DMS114 treated with DMSO at 0.1 percent for 48 hours (cell line): ENCODE results near the gene TOB1.

ENCODE experiments used
- DNase-seq: peaks from one replicate; lab custom pipeline; 2025; ENCODE audit not compliant: unreplicated experiment; lab: John Stamatoyannopoulos, UW

Gene TOB1, protein sequence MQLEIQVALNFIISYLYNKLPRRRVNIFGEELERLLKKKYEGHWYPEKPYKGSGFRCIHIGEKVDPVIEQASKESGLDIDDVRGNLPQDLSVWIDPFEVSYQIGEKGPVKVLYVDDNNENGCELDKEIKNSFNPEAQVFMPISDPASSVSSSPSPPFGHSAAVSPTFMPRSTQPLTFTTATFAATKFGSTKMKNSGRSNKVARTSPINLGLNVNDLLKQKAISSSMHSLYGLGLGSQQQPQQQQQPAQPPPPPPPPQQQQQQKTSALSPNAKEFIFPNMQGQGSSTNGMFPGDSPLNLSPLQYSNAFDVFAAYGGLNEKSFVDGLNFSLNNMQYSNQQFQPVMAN

DNA sequence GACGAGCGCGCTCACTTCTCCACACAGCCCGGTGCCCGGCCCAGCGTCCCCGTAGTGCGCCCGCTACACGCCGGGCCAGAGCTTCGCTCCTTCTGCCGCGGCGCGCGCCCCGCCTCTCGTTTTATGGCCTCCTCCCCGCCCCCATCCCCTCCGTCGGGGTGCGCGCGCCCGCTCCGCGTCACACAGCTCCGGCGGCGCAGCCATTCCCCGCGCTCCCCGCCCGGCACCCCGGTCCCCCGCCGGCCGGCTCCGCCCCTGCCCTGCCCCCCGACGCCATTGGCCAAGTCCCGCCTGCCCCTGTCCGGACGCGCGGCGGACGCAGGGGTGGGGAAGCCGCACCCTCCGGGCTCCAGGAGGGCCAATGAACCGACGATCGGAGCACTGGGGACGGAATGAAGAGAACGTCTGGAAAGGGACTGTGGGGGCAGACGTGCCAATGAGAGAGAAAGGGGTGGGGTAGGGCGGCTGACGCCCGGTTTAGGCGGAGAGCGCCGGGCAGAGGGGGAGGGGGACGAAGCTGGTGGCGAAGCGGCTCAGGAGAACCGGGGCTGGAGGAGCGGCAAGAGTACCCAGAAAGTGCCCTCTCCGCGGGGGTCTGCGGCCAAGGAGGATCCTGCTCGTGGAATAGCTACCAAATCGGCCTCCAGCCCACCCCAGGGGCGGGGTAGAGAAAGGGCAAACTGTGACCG, at the start of gene TOB1:
Gene TOB1 (minus strand): TSS at position 94 of the 689 bp plus-strand sequence. CDS start 2,337 bp downstream, outside the sequence.
- DNase-seq, result peak; percentile 91

DNA sequence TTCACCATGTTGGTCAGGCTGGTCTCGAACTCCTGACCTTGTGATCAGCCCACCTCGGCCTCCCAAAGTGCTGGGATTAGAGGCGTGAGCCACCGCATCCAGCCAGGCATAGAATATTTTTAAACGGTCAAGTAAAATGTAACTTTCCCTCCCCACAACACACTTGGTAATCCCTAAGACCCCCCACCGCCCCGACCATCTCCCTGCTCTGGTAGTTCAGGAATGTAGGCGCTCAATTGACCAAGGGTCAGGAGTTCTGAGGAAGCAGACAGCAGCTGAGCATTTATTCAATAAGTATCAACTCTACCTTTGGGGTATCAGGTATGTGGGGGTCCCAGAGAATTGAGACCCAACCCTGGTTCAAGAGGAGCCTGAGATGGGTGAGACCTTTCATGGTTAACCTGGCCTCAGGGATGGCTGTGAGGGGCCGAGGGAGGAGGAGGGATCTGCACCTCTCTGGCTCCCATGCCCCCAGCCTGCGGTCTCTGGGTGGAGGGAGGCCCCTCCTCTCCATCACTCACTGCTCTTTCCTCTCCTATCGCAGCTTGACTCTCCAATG, 48.4 kb upstream of the TOB1 start:
- DNase-seq, result no peak

DNA sequence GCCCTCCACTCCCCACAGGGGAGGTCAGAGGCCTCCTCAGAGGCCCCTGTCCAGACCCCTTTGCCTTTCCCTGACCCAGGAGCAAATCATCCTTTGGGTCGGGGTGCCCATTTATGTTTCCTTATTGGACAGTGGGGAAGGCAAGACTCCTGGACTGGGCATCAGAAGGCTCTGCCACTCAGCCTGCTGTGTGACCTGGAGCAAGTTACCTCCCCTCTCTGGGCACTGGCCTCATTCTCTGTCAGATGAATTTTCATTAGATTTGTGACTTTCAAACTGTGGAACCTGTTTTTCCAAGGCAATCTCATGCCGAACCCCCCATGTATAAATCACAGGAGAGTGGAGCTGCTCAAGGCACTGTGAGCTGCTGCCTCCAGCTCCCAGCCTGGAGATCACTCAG, 47.0 kb upstream of the TOB1 start:
- DNase-seq, result no peak

DNA sequence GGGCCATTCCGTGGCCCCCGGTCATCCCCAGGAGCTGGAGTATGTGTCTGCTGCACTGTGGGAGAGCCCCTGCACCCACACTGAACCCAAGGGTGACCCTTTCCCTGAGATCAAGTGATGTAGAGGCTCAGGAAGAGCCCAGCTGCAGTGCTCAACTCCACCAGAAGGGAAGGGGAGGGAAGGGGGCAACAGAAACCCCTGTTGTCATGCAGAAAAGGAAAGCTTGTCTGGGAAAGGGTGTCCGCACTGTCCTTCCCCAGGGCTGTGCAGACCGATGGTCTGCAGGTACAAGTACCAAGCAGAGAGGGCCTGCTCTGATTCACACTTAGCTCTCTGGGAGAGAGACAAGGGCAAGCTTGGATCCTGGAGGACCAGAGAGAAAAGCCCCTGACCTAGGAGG, 45.7 kb upstream of the TOB1 start:
- DNase-seq, result no peak

DNA sequence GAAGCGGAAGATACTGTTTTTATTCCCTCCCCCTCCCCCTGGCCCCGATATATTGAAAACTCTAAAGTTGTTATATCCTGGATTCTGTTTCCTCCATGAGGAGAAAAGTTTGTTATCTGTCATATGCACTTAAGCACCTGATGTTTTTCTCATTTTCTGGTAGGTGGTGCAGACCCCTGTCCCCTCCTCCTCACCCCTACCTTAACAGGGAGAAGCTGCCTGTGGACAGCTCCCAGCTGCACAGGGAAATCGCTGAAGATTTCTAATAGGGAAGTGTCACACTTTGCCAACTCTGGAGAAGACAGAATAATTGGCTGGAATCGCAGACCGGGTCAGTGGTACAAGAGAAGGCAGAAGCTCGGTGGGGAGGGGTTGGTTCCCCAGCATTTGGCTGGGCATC, 45.3 kb upstream of the TOB1 start:
- no peak for DNase-seq

DNA sequence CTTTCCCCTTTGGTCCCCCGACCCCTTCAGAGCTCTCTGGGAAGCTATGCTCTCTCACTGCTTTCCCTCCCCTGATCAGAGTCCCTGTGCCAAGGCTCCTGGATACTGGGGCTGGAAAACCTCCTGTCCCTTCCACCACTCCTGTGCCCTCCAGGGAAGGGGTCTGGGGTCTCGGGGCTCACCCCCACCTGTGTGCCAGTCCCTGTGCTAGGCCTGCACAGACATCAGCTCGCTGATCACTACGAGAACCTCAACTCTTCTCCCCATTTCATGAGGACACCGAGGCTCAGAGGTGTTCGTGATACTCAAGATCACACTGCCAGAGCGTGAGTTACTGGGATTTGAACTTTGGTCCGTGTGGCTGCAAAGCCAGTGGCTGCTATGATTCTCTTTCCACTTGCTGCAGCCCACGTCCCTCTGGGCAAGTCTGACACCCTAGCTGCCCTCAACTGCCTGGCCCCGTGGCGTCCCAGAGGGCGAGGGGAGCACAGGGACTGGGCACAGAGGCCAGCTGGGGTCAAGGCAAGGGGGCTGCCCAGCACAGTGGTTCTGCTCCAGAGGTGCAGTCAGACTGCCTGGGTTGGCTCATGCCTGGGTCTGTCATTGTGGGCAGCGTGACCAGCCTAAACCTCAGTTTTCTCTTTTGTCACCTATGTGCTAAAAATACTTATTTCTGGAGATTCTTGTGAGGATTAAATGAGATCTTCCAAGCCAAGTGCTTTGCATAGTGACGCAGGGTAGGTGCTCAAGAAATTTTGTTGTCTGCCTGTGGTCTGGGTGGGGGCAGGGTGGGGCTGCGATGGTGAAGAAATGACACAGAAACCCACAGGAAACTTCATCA, 43.8 kb upstream of the TOB1 start:
- no peak for DNase-seq

DNA sequence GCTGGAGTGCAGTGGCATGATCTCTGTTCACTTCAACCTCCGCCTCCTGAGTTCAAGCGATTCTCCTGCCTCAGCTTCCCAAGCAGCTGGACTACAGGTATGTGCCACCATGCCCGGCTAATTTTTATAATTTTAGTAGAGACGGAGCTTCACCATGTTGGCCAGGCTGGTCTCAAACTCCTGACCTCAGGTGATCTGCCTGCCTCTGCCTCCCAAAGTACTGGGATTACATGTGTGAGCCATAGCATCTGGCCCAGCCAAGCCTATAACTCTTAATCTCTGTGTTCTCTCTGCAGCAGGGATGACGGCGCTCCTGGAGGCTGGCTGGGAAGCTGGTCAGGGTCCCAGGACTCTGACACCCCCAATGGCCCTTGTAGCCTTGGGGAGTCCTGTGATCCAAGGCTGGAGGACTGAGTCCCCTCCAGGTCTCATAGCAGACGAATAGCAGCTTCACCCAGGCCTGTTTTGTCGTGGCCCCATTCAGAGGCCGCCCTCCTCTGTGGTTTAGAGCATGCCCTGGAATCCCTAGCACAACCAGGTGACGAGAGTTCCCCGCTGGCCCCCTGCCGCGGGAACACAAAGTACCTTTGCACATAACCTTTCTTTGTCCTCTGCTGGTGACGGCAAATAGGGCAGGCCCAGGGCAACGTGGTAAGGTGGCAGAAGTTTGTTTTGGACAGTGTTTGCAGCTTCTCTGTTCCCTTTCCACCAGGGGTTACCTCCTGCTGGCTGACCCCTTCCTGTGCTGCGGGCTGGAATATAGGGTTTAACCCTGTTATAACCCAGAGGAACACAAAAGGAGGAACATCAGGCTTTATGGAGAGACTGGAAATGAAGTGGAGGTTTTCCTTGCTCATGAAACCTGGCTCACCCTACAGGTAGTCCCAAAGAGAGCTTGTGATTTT, 43.0 kb upstream of the TOB1 start:
- DNase-seq, result no peak

DNA sequence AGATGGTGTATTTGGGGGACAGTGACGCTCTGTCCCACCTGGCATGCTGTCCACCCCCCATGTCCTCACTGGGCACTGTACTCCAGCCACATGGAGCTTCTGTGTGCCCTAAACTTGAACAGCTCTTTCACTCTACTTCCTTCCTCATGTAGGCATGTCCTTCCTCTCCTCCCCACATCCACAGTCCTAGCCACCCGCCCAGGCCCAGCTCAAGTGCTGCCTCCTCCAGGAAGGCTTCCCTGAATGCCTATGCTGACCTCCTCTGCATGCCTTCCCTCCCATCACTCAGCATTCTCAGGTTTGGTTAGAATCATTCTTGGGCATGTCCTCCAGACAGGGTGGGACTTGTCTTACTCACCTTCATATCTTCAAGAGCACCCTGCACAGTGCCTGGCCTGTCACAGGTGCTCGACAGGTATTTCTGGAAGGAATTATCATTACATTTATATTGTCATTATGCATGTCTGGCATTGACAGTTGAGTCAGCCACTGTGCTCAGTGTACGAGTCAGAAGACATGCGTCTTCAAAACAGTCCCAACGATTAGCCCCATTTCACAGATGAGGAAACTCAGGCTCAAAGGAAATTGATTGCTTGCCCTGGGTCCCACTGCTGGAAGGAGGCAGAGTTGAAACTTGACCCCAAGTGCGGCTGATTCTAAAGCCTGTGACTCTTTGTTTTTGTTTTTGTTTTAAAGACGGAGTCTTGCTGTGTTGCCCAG, 42.1 kb upstream of the TOB1 start:
- DNase-seq, result no peak

DNA sequence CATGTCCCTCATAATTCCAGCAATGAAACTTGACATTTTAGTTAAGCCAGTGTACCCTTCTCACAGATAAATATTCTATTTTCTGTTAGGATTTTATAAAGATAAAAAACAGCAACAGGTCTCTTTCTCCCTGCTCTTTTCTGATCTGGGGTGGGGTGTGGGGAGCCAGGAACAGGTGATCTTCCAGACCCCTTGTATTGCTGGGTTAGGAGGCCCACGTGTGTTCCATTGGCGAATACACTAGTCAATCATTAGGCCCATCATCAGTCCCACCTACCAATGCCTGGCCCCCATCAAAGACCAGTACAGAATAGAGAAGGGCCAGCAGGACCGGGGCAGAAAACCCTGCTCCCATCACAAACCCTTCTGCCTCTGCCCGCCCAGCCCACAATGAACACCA, 40.3 kb upstream of the TOB1 start:
- DNase-seq, result no peak

DNA sequence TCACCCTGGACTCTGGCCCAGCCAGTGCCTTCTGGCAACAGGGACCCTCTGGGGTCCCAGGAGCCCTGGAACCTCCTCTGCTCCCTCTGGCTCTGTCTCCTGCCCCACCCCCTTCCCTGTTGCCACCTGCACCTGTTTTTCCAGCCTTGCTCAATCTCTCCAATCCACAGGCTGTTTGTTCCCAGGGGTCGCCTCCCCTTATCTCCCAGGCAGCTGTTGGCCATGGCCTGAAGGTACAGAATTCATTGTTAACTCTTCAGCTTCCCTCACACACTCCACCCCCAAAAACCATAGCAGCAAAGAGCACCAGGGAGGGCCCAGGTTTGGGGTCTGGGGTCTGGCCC, 39.3 kb upstream of the TOB1 start:
- no peak for DNase-seq

DNA sequence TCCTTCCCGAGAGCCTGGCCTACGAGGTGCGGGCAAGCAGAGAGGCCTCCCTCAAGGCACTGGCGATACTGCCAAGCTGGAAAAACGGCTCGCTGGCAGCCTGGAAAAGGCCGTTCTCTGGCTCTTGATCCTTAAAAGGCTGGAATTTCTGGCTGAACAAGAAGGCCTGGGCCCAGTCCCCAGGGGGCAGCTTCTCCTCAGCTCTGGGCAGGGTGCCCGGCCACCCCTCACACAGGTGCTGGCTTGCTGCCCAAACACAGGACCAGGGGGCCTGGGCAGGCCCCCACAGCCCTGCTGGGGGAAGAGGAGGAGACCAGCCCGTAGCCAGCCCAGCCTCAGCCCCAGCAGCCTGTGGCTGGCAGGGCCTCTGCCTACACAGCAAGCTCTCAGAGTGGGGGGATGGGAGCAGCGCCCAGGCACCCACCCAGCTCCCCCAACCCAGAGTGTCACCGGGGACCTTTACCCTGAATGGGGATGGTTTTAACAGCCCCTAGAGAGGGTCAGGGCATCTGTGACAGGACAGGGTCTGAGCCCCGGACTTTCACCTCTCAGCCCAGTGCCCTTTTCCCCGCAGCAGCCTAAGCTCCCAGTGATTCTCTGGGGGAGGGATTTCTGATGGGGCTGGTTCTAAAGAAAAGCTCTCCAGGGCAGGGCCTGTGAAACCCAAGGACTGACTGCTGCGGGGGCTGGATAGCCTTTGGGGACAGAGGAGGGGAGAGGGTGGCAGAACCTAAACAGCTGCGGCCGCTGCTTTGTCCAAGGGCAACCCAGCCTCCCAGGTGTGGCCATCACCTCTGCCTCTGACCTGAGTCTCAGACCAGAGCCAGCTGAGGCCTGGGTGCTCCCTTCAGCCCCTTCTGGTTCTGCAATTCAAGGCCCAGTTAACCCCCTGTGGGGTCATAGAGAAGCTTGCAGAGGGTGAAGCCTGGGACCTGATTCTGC, 38.6 kb upstream of the TOB1 start:
- DNase-seq, result no peak

DNA sequence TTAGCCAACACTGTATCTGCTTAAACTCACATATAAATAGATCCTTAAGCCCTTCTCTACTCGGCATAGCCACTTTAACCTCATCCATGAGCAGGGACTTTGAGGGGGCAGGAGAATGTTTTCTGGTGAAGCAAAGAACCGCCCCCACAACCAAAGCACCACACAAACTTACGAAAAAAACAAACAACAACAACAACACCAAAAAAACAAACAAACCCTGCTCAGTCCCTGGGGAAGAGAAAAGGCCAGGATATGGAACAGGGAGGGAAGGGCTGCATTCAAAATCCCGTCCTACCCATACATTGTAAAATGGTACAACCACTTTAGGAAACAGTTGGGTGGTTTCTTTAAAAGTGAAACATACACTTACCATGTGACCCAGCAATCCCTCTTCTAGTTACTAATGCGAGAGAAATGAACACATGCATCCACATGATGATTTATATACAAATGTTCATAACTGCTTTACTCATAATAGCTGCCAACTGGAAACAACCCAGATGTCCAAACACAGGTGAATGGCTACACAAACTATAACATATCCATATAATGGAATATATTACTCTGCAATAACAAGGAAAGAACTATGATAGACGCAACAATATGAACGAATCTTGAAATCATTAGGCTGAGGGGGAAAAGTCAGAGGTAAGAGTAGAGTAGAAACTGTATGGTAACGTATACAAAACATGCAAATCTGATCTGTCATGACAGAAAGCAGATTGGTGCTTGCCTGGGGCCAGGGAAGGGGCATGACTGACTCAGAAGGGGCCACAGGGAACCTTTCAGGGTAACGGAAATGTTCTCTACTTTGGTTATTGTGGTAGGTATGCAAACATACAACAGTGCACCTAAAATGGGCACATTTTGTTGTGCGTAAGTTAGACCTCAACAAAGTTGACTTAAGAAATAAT, 37.7 kb upstream of the TOB1 start:
- DNase-seq, result no peak

DNA sequence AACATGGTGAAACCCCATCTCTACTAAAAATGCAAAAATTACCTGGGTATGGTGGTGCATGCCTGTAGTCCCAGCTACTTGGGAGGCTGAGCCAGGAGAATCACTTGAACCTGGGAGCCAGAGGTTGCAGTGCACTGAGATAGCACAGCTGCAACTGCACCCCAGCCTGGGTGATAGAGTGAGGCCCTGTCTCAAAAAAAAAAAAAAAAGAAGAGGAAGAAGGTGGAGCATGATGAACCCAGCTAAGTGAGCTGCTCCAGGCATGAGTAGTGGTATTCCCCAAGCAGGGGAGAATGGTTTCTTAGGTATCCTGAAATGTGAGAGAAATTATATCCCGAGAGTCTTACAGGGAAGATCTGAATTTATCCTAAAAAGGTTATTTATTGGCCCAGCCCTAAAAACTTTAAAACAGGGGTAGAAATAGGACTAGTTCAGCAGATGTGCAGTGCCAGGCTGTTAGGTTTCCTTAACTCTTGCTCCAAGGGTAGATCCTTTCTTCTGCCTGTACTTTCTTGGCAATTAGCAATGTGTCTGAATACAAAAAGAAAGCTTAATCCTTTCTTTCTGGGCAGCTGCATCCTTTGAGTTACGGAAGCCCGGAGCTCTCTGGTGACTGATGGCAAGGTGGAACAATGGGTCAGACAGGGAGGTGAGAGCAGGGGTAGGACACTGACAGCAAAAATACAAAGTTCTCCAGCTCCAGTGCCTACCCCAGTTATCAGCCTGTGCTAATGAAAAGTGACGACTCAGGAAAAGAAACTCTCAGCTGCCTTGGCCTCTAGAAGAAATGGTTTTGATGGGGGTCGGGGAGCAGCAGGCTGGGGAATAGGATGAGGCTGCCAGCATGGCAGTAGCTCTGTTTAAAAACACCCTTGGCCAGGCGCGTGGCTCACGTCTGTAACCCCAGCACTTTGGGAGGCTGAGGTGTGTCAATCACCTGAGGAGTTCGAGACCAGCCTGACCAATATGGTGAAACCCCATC, 36.5 kb upstream of the TOB1 start:
- DNase-seq, result no peak

DNA sequence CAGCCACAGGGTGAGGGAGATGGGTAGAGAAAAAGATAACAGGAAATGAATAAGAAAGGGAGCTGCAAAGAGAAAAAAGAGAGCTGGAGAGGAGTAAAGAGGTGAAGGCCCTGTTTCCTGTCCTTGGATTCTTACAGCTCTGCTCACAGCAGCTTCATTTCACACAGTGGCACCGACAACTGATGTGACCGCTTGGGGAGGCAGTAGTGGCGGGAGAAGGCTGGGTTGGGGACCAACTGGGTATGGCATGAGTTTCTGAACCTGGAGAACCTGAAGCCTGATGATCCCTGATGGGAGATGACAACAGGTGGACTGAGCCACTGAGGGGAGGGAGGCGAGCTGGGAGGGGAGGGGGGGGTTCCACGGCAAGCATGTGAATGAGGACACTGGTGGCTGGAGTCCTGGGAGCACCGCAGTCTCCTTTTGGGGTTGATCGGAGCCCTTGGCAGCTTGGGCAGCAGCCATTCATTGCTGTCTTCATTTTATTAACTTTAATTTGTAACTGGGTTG, 34.3 kb upstream of the TOB1 start:
- no peak for DNase-seq

DNA sequence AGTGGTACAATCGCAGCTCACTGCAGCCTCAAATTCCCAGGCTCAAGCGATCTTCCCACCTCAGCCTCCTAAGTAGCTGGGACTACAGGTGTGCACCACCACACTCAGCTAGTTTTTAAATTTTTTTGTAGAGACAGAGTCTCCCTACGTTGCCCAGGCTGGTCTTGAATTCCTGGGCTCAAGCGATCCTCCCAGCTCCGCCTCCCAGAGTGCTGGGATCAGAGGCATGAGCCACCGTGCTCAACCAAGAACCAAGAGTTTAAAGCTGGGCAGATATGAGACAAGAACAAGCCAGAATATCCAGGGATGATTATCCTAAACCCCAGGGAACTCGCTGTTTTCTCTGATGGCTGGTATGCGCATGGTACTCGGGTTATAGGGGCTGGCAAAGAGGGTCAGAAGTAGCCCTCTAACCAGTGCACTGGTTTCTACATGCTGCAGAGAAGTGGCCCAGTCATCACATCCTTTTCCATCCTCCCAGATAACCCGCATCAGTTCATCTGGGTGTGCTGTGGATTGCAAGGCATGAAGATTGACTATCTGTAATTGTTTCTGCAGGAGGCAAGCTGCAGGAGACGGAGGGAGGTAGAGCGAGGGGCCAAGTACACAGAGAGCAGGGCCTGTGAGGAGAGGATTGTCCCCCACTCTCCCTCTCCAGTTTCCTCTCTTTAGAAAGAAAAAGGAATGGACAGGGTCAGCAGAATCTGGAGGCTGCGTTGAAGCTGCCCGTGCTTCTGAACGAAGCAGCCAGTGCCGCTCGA, 33.6 kb upstream of the TOB1 start:
- DNase-seq, result no peak

DNA sequence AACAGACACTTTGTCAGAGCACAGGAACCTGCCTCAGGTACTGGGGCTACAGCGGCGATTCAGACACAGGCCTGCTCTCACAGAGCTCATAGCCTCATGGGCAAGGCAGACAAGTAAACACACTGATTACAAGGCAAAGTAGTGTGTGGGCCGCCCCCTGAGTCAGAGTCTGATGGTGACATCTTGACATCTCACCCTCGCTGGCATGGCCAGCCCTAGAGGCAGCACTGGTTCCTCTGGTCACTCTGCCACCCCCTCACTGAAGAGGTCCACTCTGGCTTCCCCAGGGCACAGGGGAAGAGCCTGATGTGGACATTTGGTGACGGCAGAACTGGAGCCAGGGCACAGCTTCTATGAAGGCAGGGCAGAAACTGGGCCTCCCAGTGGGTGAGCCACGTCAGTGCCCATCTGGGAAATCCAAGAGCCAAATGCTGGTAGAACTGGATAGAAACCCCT, 32.9 kb upstream of the TOB1 start:
- DNase-seq, result no peak
